KOPT-K1 (cell line): ENCODE measurements around the gene GUK1.

Source experiments
- H3K27ac ChIP-seq: fragments of 200-600 bp; sonication (generic); 2 replicates; pipeline ENCODE4 v1.5.1; 2016; ENCODE audit warnings: antibody characterized with exemption, mild to moderate bottlenecking, low read depth, low read length; ENCODE audit not compliant: poor library complexity, severe bottlenecking
- H3K36me3 ChIP-seq: fragments of 200-600 bp; sonication (generic); 2 replicates; pipeline ENCODE4 v1.5.1; 2017; ENCODE audit warnings: antibody characterized with exemption, mild to moderate bottlenecking, low read length, moderate library complexity; ENCODE audit not compliant: insufficient read depth
- H3K9me3 ChIP-seq: fragments of 200-600 bp; sonication (generic); 2 replicates; pipeline ENCODE4 v1.5.1; 2017; ENCODE audit warnings: antibody characterized with exemption, low read length, mild to moderate bottlenecking; ENCODE audit not compliant: insufficient read depth, poor library complexity, severe bottlenecking

GUK1 gene

GRCh38 chr1:228148196-228148861 is 8.2 kb downstream of the GUK1 start:
- no peaks in the 10 kb centered on the region for H3K9me3 ChIP-seq
- H3K36me3 ChIP-seq, result peaks cover 78% of the 10 kb centered on the region
- H3K27ac ChIP-seq, result no peak overlapping the region

GRCh38 chr1:228148935-228149405 is 8.9 kb downstream of the GUK1 start:
- Histone ChIP-seq H3K9me3 (no peaks in the 10 kb centered on the region), H3K27ac (no peak overlapping the region), H3K36me3 (peaks cover 74% of the 10 kb centered on the region)

- H3K9me3 ChIP-seq, result no peaks in the 10 kb centered on the region
- H3K27ac ChIP-seq, result no peak within 1 kb of the TSS
- H3K36me3 ChIP-seq, result peaks cover 71% of the 10 kb centered on the region
Observed at GRCh38 chr1:228149406-228150119, 9.5 kb downstream of the GUK1 start, which contains the start of gene GJC2. GJC2 (plus strand) TSS chr1:228149930; CDS start chr1:228157759, 7,829 bp downstream.

GRCh38 chr1:228150120-228150460 is 10.0 kb downstream of the GUK1 start:
- H3K36me3 ChIP-seq, result peaks cover 66% of the 10 kb centered on the region
- no peaks in the 10 kb centered on the region for H3K9me3 ChIP-seq
- H3K27ac ChIP-seq, result no peak overlapping the region

GRCh38 chr1:228150461-228151179 is 10.5 kb downstream of the GUK1 start:
- no peak overlapping the region for H3K27ac ChIP-seq
- no peaks in the 10 kb centered on the region for H3K9me3 ChIP-seq
- H3K36me3 ChIP-seq, result peaks cover 60% of the 10 kb centered on the region

GRCh38 chr1:228151180-228151925 is 11.3 kb downstream of the GUK1 start:
- Histone ChIP-seq H3K9me3 (no peaks in the 10 kb centered on the region), H3K27ac (no peak overlapping the region), H3K36me3 (peaks cover 53% of the 10 kb centered on the region)

- Histone ChIP-seq H3K36me3 (peaks cover 44% of the 10 kb centered on the region), H3K9me3 (no peaks in the 10 kb centered on the region), H3K27ac (no peak overlapping the region)
Observed at GRCh38 chr1:228152097-228152917, 12.2 kb downstream of the GUK1 start.

- Histone ChIP-seq H3K27ac (no peak overlapping the region), H3K36me3 (peaks cover 38% of the 10 kb centered on the region), H3K9me3 (no peaks in the 10 kb centered on the region)
Observed at GRCh38 chr1:228152918-228153258, 12.8 kb downstream of the GUK1 start.

- Histone ChIP-seq H3K36me3 (peaks cover 25% of the 10 kb centered on the region), H3K9me3 (no peaks in the 10 kb centered on the region), H3K27ac (no peak overlapping the region)
Observed at GRCh38 chr1:228154021-228154669, 14.1 kb downstream of the GUK1 start.

GRCh38 chr1:228154670-228155571 is 14.8 kb downstream of the GUK1 start:
- H3K36me3 ChIP-seq, result peaks cover 17% of the 10 kb centered on the region
- no peak overlapping the region for H3K27ac ChIP-seq
- no peaks in the 10 kb centered on the region for H3K9me3 ChIP-seq

- Histone ChIP-seq H3K36me3 (peaks cover 10% of the 10 kb centered on the region; the same call in 1 of the 2 replicates), H3K9me3 (no peaks in the 10 kb centered on the region), H3K27ac (peak overlapping the region; percentile 12)
Observed at GRCh38 chr1:228155596-228156514, 15.8 kb downstream of the GUK1 start.

GRCh38 chr1:228156515-228156881 is 16.4 kb downstream of the GUK1 start:
- Histone ChIP-seq H3K36me3 (peaks cover 9% of the 10 kb centered on the region; the same call in 1 of the 2 replicates), H3K9me3 (no peaks in the 10 kb centered on the region), H3K27ac (peak overlapping the region; percentile 12)
